Measurements from ENCODE around the gene PPFIBP1. TPM values are rescaled to one million over a fixed set of nuclear protein-coding genes. Genes with fewer than 3 reads are reported as not detected.

The PPFIBP1 gene
- total and polyA plus RNA-seq, 2 of the 8 experiments (the other 6 are each of a cell fraction or from before 2014, with no cell fraction given) = 7.7 to 31.3 TPM

- Histone ChIP-seq H3K56ac (replicated peaks; ENCODE audit: insufficient read length, low read depth, low read length) (no peak overlapping the region), H3K4me3 (ENCODE audit: extremely low read depth in 1 of 4, insufficient read depth in 2 of 4, low read depth in 3 of 4, low read length in 4 of 4) (no peak overlapping the region), H3K9me3 (ENCODE audit: insufficient read depth in 2 of 2, low read depth in 1 of 2, low read length in 1 of 2) (no peaks in the 10 kb centered on the region), H4K91ac (replicated peaks; ENCODE audit: insufficient read length, low read length) (no peak overlapping the region), H3K23ac (ENCODE audit: insufficient read length) (no peak overlapping the region), H3K36me3 (ENCODE audit: control insufficient read depth in 2 of 4, insufficient read depth in 4 of 4, low read length in 3 of 4) (no peaks in the 10 kb centered on the region), H2AFZ (ENCODE audit: low read length) (no peak overlapping the region), H3K4ac (replicated peaks; ENCODE audit: insufficient read length, low read depth, low read length) (no peak overlapping the region), H4K8ac (ENCODE audit: extremely low read depth, insufficient read depth, low read length) (no peak overlapping the region), H4K5ac (ENCODE audit: insufficient read length, low read depth, low read length) (no peak overlapping the region), H2BK5ac (ENCODE audit: low read depth, low read length) (no peak overlapping the region), H4K20me1 (replicated peaks in 1 of 2; ENCODE audit: control insufficient read depth in 1 of 2, insufficient read depth in 2 of 2, low read length in 2 of 2) (no peaks in the 10 kb centered on the region), H3K23me2 (ENCODE audit: low read depth, low read length) (no peaks in the 10 kb centered on the region), H3K4me2 (ENCODE audit: insufficient read depth in 1 of 2, low read depth in 2 of 2, low read length in 2 of 2) (no peak overlapping the region), H3K18ac (ENCODE audit: extremely low read depth, low read length) (no peak overlapping the region), H3K27ac (ENCODE audit: low read depth, low read length) (no peak overlapping the region), H2BK120ac (replicated peaks; ENCODE audit: low read depth, low read length) (no peak overlapping the region), H3K79me1 (ENCODE audit: low read depth, low read length) (no peaks in the 10 kb centered on the region; the same call in 1 of the 2 replicates), H3K14ac (ENCODE audit: insufficient read length) (no peak overlapping the region), H2BK20ac (ENCODE audit: low read length) (no peak overlapping the region), H3K27me3 (replicated peaks in 1 of 4; ENCODE audit: control insufficient read depth in 3 of 4, extremely low read depth in 1 of 4, insufficient read depth in 3 of 4, low read length in 3 of 4) (no peaks in the 10 kb centered on the region), H2AK5ac (ENCODE audit: low read depth, low read length) (no peak overlapping the region), H3K9ac (replicated peaks in 1 of 4; ENCODE audit: extremely low read depth in 1 of 4, low read depth in 3 of 4, low read length in 3 of 4) (no peak overlapping the region), H3K79me2 (ENCODE audit: control insufficient read depth in 1 of 2, insufficient read depth in 2 of 2, low read length in 2 of 2) (no peaks in the 10 kb centered on the region), H3K4me1 (replicated peaks in 1 of 4; ENCODE audit: control insufficient read depth in 3 of 4, insufficient read depth in 4 of 4, low read length in 3 of 4) (peaks cover 0 to 7% (median 0%) of the 10 kb centered on the region in 4 experiments; a peak in 1 of 7 replicates), H2BK12ac (ENCODE audit: low read depth, low read length) (no peak overlapping the region), H2BK15ac (ENCODE audit: low read length) (no peak overlapping the region)
- CTCF ChIA-PET (ENCODE audit: partially characterized antibody) = no interaction called here
- 95% methylated on average over 4 of the region's 4 CpGs; no CpG with 5 or more reads in 1 of the 2 experiments for WGBS, 2 experiments (ENCODE audit: extremely low coverage in 1 of 2, insufficient coverage in 1 of 2, insufficient read length in 1 of 2, insufficient replicate concordance in 2 of 2, low coverage in 1 of 2, low lambda C conversion rate in 2 of 2, missing lambda C conversion rate in 1 of 2)
- POLR2A ChIA-PET (ENCODE audit: partially characterized antibody) = no interaction called here
- FAIRE-seq (no peak), DNase-seq (ENCODE audit: low read depth in 1 of 2, low spot score in 2 of 2) (no peak)
- no peak for TF ChIP-seq PHF8 (conservative IDR thresholded peaks at IDR 0.05; ENCODE audit: low read depth, low read length)
Observed at GRCh38 chr12:27588776-27589175, 64.8 kb downstream of the PPFIBP1 start.

Measured in H1 (cell line).